ENCODE results near the gene TH.

TH gene

GRCh38 chr11:2146051-2146450 lies 25.6 kb downstream of the TH start:
- no peak for TF ChIP-seq CTCF (IDR thresholded peaks at IDR 0.05; ENCODE audit: low read depth, low read length, missing control alignments)
- Histone ChIP-seq H3K36me3 (replicated peaks) (no peaks in the 10 kb centered on the region), H3K4me3 (ENCODE audit: low read depth, low read length) (no peak overlapping the region), H3K27ac (no peak overlapping the region), H3K27me3 (replicated peaks) (peaks cover 64% of the 10 kb centered on the region)
- in situ Hi-C loops (cut with HindIII; ENCODE audit: low pct_ligation_motif_present, low sequenced_read_pairs): no loop called here
- DNase-seq: no peak

DNA sequence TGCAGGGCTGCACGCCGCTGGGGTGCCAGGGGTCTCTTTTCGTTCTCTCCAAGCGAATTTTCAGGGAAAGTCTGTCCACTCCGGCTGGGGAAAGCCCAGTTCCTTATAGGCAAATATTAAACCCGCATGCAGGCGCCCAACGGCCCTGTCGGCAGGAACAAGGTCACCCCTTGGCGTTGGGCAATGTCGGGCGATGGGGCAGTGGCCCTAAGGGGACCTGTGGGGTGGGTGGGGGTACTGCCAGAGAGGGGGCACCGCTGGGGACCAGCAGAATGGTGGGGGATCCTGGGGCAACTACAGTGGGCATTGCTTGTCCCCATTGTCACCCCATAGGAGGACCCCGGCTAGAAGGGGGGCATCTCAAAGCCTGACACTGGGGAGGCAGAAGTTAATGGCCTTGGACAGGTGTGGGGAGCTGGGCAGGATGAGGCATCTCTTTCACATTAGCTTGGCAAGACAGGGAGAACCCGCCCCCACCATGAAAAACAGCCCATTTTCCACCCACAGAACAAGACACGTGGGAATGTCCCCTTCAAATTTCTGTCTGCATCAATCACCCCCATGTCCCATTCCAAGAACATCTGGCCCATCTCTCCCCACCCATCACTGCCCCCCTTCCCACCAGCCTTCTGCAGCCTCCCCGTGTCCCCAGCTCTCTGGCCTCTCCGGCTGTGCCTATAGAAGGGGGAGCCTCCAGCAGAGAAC lies 26.9 kb downstream of the TH start:
- no peak for TF ChIP-seq CTCF (IDR thresholded peaks at IDR 0.05; ENCODE audit: low read depth, low read length, missing control alignments)
- no peak for DNase-seq
- in situ Hi-C loops (cut with HindIII; ENCODE audit: low pct_ligation_motif_present, low sequenced_read_pairs): no loop called here
- Histone ChIP-seq H3K4me3 (ENCODE audit: low read depth, low read length) (no peak overlapping the region), H3K27me3 (replicated peaks) (peaks cover 73% of the 10 kb centered on the region), H3K27ac (no peak overlapping the region), H3K36me3 (replicated peaks) (no peaks in the 10 kb centered on the region)

- peaks cover 71% of the 10 kb centered on the region for H3K27me3 ChIP-seq (replicated peaks)
- no peak overlapping the region for H3K4me3 ChIP-seq (ENCODE audit: low read depth, low read length)
- no peak for DNase-seq
- no peak for TF ChIP-seq CTCF (IDR thresholded peaks at IDR 0.05; ENCODE audit: low read depth, low read length, missing control alignments)
- no peaks in the 10 kb centered on the region for H3K36me3 ChIP-seq (replicated peaks)
- no peak overlapping the region for H3K27ac ChIP-seq
- in situ Hi-C loops (cut with HindIII; ENCODE audit: low pct_ligation_motif_present, low sequenced_read_pairs): no loop called here
These were observed 27.6 kb downstream of the TH start for GRCh38 chr11:2143799-2144543.

- peaks cover 70% of the 10 kb centered on the region for H3K27me3 ChIP-seq (replicated peaks)
- H3K36me3 ChIP-seq (replicated peaks): no peaks in the 10 kb centered on the region
- in situ Hi-C loops (cut with HindIII; ENCODE audit: low pct_ligation_motif_present, low sequenced_read_pairs): no loop called here
- H3K4me3 ChIP-seq (ENCODE audit: low read depth, low read length): no peak overlapping the region
- DNase-seq: no peak
- no peak for TF ChIP-seq CTCF (IDR thresholded peaks at IDR 0.05; ENCODE audit: low read depth, low read length, missing control alignments)
- H3K27ac ChIP-seq: no peak overlapping the region
These were observed 28.2 kb downstream of the TH start for GRCh38 chr11:2143477-2143798.

DNA sequence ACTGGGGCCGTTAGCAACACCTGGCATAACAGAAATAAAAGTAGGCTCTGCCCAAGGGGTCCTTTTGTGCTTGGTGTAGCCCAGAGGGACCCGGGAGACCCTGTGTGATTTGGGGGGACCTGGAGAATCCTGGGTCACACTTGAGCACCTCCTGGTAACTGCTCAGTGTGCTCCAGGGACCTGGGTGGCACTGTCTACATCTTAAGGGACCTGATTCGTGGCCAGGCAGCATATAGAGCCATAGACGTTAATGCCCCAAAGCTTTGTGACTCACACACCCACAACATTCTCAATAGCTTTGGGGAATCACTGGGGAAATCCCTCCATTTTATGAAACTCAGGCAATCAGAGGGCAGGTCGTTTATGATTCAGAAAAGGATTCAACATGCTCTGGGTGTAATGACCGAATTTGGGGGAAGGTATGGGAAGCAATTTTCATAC lies 28.8 kb downstream of the TH start:
- H3K27me3 ChIP-seq (replicated peaks): peaks cover 64% of the 10 kb centered on the region
- H3K27ac ChIP-seq: no peak overlapping the region
- DNase-seq: peak; percentile 33
- in situ Hi-C loops (cut with HindIII; ENCODE audit: low pct_ligation_motif_present, low sequenced_read_pairs): no loop called here
- no peak for TF ChIP-seq CTCF (IDR thresholded peaks at IDR 0.05; ENCODE audit: low read depth, low read length, missing control alignments)
- no peak overlapping the region for H3K4me3 ChIP-seq (ENCODE audit: low read depth, low read length)
- no peaks in the 10 kb centered on the region for H3K36me3 ChIP-seq (replicated peaks)

Measured in brain microvascular endothelial cell (primary cell).